OCI-LY1 (cell line): Measurements from ENCODE around the gene DNAAF5.

Source experiments
- H2AFZ ChIP-seq: fragments of 200-600 bp; sonication (generic), shearing (Covaris generic); 2 replicates; pipeline ENCODE4 v1.6.0; 2014; ENCODE audit warnings: antibody characterized with exemption, mild to moderate bottlenecking, low read length
- H3F3A ChIP-seq: fragments of 200-600 bp; sonication (generic), shearing (Covaris generic); 2 replicates; pipeline ENCODE4 v1.6.0; 2014; ENCODE audit warnings: mild to moderate bottlenecking, antibody characterized with exemption, low read length, moderate library complexity; ENCODE audit not compliant: insufficient read depth
- H3K27ac ChIP-seq: fragments of 200-600 bp; sonication (generic); 2 replicates; pipeline ENCODE4 v1.5.1; 2014; ENCODE audit warnings: low read length, mixed run types, mild to moderate bottlenecking, low read depth; ENCODE audit not compliant: poor library complexity, severe bottlenecking
- H3K27me3 ChIP-seq: fragments of 200-600 bp; sonication (generic); 2 replicates; pipeline ENCODE4 v1.6.0; 2014; ENCODE audit warnings: antibody characterized with exemption, mild to moderate bottlenecking, low read length, moderate library complexity; ENCODE audit not compliant: insufficient read depth
- H3K36me3 ChIP-seq: fragments of 200-600 bp; sonication (generic); 2 replicates; pipeline ENCODE4 v1.6.1; 2014; ENCODE audit warnings: mild to moderate bottlenecking, antibody characterized with exemption, low read length, moderate library complexity, mixed read lengths; ENCODE audit not compliant: insufficient read depth
- H3K4me1 ChIP-seq: fragments of 200-600 bp; sonication (generic); 2 replicates; pipeline ENCODE4 v1.5.1; 2014; ENCODE audit warnings: mild to moderate bottlenecking, low read length, moderate library complexity; ENCODE audit not compliant: insufficient read depth, severe bottlenecking
- H3K4me2 ChIP-seq: fragments of 200-600 bp; sonication (generic), shearing (Covaris generic); 2 replicates; pipeline ENCODE4 v1.6.1; 2014; ENCODE audit warnings: low read length
- H3K4me3 ChIP-seq: fragments of 200-600 bp; sonication (generic); 2 replicates; pipeline ENCODE4 v1.5.1; 2014; ENCODE audit warnings: low read length, low read depth, mild to moderate bottlenecking, mixed read lengths; ENCODE audit not compliant: poor library complexity, severe bottlenecking
- H3K79me2 ChIP-seq: fragments of 200-600 bp; shearing (Covaris generic); 2 replicates; pipeline ENCODE4 v1.6.1; 2016; ENCODE audit warnings: mixed run types, low read length, mixed read lengths; ENCODE audit not compliant: insufficient read depth
- H3K9ac ChIP-seq: fragments of 200-600 bp; sonication (generic), shearing (Covaris generic); 2 replicates; pipeline ENCODE4 v1.6.1; 2014; ENCODE audit warnings: mild to moderate bottlenecking, low read length, mixed read lengths
- H3K9me2 ChIP-seq: fragments of 200-600 bp; sonication (generic), shearing (Covaris generic); 2 replicates; pipeline ENCODE4 v1.6.1; 2014; ENCODE audit warnings: low read depth, mild to moderate bottlenecking, low read length, mixed read lengths
- H3K9me3 ChIP-seq: fragments of 200-600 bp; shearing (Covaris generic); 2 replicates; pipeline ENCODE4 v1.6.1; 2014; ENCODE audit warnings: low read length, mixed read lengths
- H4K20me1 ChIP-seq: fragments of 200-600 bp; sonication (generic), shearing (Covaris generic); 2 replicates; pipeline ENCODE4 v1.6.0; 2016; ENCODE audit warnings: mild to moderate bottlenecking, low read length; ENCODE audit not compliant: insufficient read depth
- EZH2 ChIP-seq: fragments of 200-600 bp; sonication (generic), shearing (Covaris generic); IDR thresholded peaks from 2 replicates; pipeline ENCODE4 v1.8.0; 2017; ENCODE audit warnings: borderline replicate concordance, mixed run types, mild to moderate bottlenecking, antibody characterized with exemption, low read length, moderate library complexity, mixed read lengths
- TF ChIP-seq, protein P1 (sequence below): fragments of 200-600 bp; sonication (generic), shearing (Covaris generic); IDR thresholded peaks from 2 replicates; pipeline ENCODE4 v1.5.1; 2017; ENCODE audit warnings: mild to moderate bottlenecking, antibody characterized with exemption, low read length, moderate library complexity, mixed read lengths

DNAAF5 gene

GRCh38 chr7:783556-784490 lies 57.3 kb downstream of the DNAAF5 start:
- Histone ChIP-seq H2AFZ (no peak overlapping the region), H3K9me2 (no peaks in the 10 kb centered on the region), H3K4me3 (no peak overlapping the region), H3K27ac (no peak overlapping the region), H3F3A (no peaks in the 10 kb centered on the region), H3K4me1 (no peaks in the 10 kb centered on the region), H3K9ac (no peak overlapping the region), H3K9me3 (no peaks in the 10 kb centered on the region), H3K27me3 (no peaks in the 10 kb centered on the region), H4K20me1 (no peaks in the 10 kb centered on the region), H3K4me2 (no peak overlapping the region), H3K79me2 (no peaks in the 10 kb centered on the region), H3K36me3 (peaks cover 76% of the 10 kb centered on the region)
- TF ChIP-seq EZH2, result no peak
- TF ChIP-seq, protein P1, sequence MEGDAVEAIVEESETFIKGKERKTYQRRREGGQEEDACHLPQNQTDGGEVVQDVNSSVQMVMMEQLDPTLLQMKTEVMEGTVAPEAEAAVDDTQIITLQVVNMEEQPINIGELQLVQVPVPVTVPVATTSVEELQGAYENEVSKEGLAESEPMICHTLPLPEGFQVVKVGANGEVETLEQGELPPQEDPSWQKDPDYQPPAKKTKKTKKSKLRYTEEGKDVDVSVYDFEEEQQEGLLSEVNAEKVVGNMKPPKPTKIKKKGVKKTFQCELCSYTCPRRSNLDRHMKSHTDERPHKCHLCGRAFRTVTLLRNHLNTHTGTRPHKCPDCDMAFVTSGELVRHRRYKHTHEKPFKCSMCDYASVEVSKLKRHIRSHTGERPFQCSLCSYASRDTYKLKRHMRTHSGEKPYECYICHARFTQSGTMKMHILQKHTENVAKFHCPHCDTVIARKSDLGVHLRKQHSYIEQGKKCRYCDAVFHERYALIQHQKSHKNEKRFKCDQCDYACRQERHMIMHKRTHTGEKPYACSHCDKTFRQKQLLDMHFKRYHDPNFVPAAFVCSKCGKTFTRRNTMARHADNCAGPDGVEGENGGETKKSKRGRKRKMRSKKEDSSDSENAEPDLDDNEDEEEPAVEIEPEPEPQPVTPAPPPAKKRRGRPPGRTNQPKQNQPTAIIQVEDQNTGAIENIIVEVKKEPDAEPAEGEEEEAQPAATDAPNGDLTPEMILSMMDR, result no peak

GRCh38 chr7:784971-785370 lies 58.5 kb downstream of the DNAAF5 start:
- Histone ChIP-seq H3K27me3 (no peaks in the 10 kb centered on the region), H3K4me2 (no peak overlapping the region), H3F3A (no peaks in the 10 kb centered on the region)

DNA sequence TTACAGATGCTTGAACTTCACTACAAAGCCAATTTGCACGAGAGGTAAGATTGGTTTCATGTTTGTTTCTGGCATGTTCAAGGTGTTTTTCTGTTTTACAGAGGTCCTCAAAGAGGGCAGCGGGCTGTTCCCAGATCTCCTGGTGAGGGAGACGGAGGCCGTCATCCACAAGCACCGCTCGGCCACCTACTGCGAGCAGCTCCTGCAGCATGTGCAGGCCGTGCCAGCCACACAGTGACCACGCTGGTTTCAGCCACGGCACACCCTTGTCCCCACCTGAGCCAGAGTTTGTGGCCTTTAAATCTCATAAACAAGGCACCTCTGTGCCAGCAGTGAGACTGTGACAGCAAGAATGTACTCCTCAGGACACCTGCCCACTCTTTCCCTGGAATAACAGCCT lies 58.9 kb downstream of the DNAAF5 start:
- Histone ChIP-seq H3K79me2 (no peaks in the 10 kb centered on the region), H3K4me1 (no peaks in the 10 kb centered on the region), H3K4me3 (no peak overlapping the region), H2AFZ (no peak overlapping the region), H3K9me3 (no peaks in the 10 kb centered on the region), H3K9ac (no peak overlapping the region), H3F3A (no peaks in the 10 kb centered on the region), H3K36me3 (peaks cover 69% of the 10 kb centered on the region), H3K27ac (no peak overlapping the region), H3K27me3 (no peaks in the 10 kb centered on the region), H3K9me2 (no peaks in the 10 kb centered on the region), H4K20me1 (no peaks in the 10 kb centered on the region), H3K4me2 (no peak overlapping the region)
- no peak for TF ChIP-seq EZH2
- TF ChIP-seq, protein P1, result no peak

More at GRCh38 chr7:784971-785370, 58.5 kb downstream of the DNAAF5 start:
- no peaks in the 10 kb centered on the region for H3K9me2 ChIP-seq
- H3K27ac ChIP-seq, result no peak overlapping the region
- H3K9ac ChIP-seq, result no peak overlapping the region
- no peaks in the 10 kb centered on the region for H3K79me2 ChIP-seq
- no peaks in the 10 kb centered on the region for H4K20me1 ChIP-seq
- no peak overlapping the region for H2AFZ ChIP-seq
- no peaks in the 10 kb centered on the region for H3K9me3 ChIP-seq
- H3K36me3 ChIP-seq, result peaks cover 72% of the 10 kb centered on the region
- H3K4me1 ChIP-seq, result no peaks in the 10 kb centered on the region
- no peak overlapping the region for H3K4me3 ChIP-seq
- no peak for TF ChIP-seq EZH2
- TF ChIP-seq, protein P1, result no peak
